ENCODE measurements around the gene NTNG1.

Gene NTNG1

DNA sequence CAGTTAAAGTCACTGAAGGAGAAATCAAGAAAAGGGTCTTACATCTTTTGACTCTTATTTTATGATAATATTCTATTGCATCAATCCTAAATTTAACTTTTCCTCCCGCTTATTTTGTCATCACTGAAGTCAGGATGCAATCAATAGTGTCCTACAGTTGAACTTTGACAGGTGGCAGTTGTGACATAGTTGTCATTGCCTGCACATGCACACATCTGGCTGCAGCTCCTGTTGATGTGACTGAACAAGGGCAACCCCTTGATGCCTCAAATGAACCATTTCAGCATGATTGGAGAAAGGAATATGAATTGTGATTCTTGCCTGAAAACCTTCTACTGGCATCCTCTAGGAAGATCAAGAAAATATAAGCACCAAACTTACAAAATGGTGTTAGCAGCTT is 157.7 kb downstream of the NTNG1 start:
- no peak for DNase-seq (ENCODE audit: extremely low read depth, low read depth)
- H3K4me3 ChIP-seq (replicated peaks; ENCODE audit: low read depth, low read length) = no peak overlapping the region
- TF ChIP-seq, protein P1, sequence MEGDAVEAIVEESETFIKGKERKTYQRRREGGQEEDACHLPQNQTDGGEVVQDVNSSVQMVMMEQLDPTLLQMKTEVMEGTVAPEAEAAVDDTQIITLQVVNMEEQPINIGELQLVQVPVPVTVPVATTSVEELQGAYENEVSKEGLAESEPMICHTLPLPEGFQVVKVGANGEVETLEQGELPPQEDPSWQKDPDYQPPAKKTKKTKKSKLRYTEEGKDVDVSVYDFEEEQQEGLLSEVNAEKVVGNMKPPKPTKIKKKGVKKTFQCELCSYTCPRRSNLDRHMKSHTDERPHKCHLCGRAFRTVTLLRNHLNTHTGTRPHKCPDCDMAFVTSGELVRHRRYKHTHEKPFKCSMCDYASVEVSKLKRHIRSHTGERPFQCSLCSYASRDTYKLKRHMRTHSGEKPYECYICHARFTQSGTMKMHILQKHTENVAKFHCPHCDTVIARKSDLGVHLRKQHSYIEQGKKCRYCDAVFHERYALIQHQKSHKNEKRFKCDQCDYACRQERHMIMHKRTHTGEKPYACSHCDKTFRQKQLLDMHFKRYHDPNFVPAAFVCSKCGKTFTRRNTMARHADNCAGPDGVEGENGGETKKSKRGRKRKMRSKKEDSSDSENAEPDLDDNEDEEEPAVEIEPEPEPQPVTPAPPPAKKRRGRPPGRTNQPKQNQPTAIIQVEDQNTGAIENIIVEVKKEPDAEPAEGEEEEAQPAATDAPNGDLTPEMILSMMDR (IDR thresholded peaks at IDR 0.05; ENCODE audit: low read depth, low read length, missing control alignments) = no peak

DNA sequence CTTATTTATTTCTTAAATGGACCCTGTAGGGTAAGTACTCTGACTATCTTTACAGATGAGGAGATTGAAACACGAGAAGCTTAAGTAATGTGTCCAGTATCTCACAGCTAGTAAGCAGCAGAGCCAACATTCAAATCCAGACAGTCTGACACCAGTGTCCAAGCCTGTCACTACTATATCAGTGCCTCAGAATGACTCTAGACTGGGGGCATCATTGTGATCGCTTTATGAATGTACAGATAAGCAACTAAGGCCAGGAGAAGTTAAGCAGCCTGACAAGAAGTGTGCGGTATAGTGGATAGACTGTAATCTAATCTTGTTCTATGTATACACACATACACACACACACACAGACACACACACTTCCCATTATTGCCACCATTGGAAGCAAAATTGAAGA is 158.7 kb downstream of the NTNG1 start:
- no peak for DNase-seq (ENCODE audit: extremely low read depth, low read depth)
- no peak overlapping the region for H3K4me3 ChIP-seq (replicated peaks; ENCODE audit: low read depth, low read length)
- TF ChIP-seq, protein P1 (IDR thresholded peaks at IDR 0.05; ENCODE audit: low read depth, low read length, missing control alignments) = no peak

GRCh38 chr1:107309962-107310361 is 169.1 kb downstream of the NTNG1 start:
- DNase-seq (ENCODE audit: extremely low read depth, low read depth) = no peak
- TF ChIP-seq, protein P1 (IDR thresholded peaks at IDR 0.05; ENCODE audit: low read depth, low read length, missing control alignments) = no peak
- no peak overlapping the region for H3K4me3 ChIP-seq (replicated peaks; ENCODE audit: low read depth, low read length)

GRCh38 chr1:107315652-107316051 is 174.8 kb downstream of the NTNG1 start:
- no peak overlapping the region for H3K4me3 ChIP-seq (replicated peaks; ENCODE audit: low read depth, low read length)
- TF ChIP-seq, protein P1 (IDR thresholded peaks at IDR 0.05; ENCODE audit: low read depth, low read length, missing control alignments) = no peak
- DNase-seq (ENCODE audit: extremely low read depth, low read depth) = no peak

DNA sequence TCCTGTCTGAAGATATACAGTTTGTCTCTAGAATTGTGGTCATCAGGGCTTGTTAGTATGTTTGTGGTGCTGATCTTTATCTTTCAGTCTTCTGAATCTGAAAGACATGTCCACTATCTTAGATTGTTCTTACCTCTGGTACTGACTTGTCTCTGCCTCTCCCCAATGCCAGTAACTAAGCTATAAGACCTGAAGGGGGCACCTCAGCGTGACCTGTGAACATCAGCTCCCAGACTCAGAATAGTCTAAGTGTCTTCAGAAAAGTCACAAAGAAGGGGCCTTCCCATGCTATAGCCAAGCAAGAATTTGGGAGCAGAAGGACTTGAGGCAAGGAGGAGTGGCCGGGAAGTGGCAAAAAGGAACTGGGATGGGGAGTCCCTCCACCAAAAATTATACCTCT is 178.1 kb downstream of the NTNG1 start:
- TF ChIP-seq, protein P1 (IDR thresholded peaks at IDR 0.05; ENCODE audit: low read depth, low read length, missing control alignments) = no peak
- DNase-seq (ENCODE audit: extremely low read depth, low read depth) = no peak
- no peak overlapping the region for H3K4me3 ChIP-seq (replicated peaks; ENCODE audit: low read depth, low read length)

GRCh38 chr1:107323784-107324183 is 182.9 kb downstream of the NTNG1 start:
- DNase-seq (ENCODE audit: extremely low read depth, low read depth) = no peak

More at GRCh38 chr1:107323784-107324183, 182.9 kb downstream of the NTNG1 start:
- no peak overlapping the region for H3K4me3 ChIP-seq (replicated peaks; ENCODE audit: low read depth, low read length)
- TF ChIP-seq, protein P1 (IDR thresholded peaks at IDR 0.05; ENCODE audit: low read depth, low read length, missing control alignments) = no peak
